Measurements from ENCODE around the gene OVOL1.
"Not testable (repeated sequence)": the region's sequence is repeated elsewhere in the genome, so short reads cannot be mapped to it uniquely, and the experiment has no call there.

The OVOL1 gene

GRCh38 chr11:65786786-65787636 lies at the start of gene OVOL1:
Gene OVOL1, plus strand, starts transcription at chr11:65787063. Its CDS starts 311 bp downstream, at chr11:65787374.
- DNase-seq (ENCODE audit: low read depth in 3 of 3, low spot score in 1 of 3) = no peak

GRCh38 chr11:65739022-65739421 lies 47.8 kb upstream of the OVOL1 start:
- DNase-seq (ENCODE audit: low read depth in 3 of 3, low spot score in 1 of 3) = no peak

GRCh38 chr11:65741185-65741584 lies 45.7 kb upstream of the OVOL1 start:
- no peak for DNase-seq (ENCODE audit: low read depth in 3 of 3, low spot score in 1 of 3)

- DNase-seq (ENCODE audit: low read depth in 3 of 3, low spot score in 1 of 3) = no peak
Observed at GRCh38 chr11:65742353-65742752, 44.5 kb upstream of the OVOL1 start.

GRCh38 chr11:65743681-65744025 lies 43.2 kb upstream of the OVOL1 start:
- DNase-seq (ENCODE audit: low read depth in 3 of 3, low spot score in 1 of 3) = no peak

GRCh38 chr11:65744026-65744698 lies 42.7 kb upstream of the OVOL1 start:
- DNase-seq (ENCODE audit: low read depth in 3 of 3, low spot score in 1 of 3) = no peak

GRCh38 chr11:65744699-65745042 lies 42.2 kb upstream of the OVOL1 start:
- no peak for DNase-seq (ENCODE audit: low read depth in 3 of 3, low spot score in 1 of 3)

- no peak for DNase-seq (ENCODE audit: low read depth in 3 of 3, low spot score in 1 of 3)
Observed at GRCh38 chr11:65745049-65745448, 41.8 kb upstream of the OVOL1 start.

- DNase-seq (ENCODE audit: low read depth in 3 of 3, low spot score in 1 of 3) = not testable (repeated sequence)
Observed at GRCh38 chr11:65762169-65762568, 24.7 kb upstream of the OVOL1 start.

GRCh38 chr11:65762816-65763215 lies 24.0 kb upstream of the OVOL1 start:
- not testable (repeated sequence) for DNase-seq (ENCODE audit: low read depth in 3 of 3, low spot score in 1 of 3)

GRCh38 chr11:65764434-65764833 lies 22.4 kb upstream of the OVOL1 start:
- no peak for DNase-seq (ENCODE audit: low read depth in 3 of 3, low spot score in 1 of 3)

- no peak for DNase-seq (ENCODE audit: low read depth in 3 of 3, low spot score in 1 of 3)
Observed at GRCh38 chr11:65766535-65766934, 20.3 kb upstream of the OVOL1 start.

GRCh38 chr11:65767406-65767805 lies 19.5 kb upstream of the OVOL1 start:
- no peak for DNase-seq (ENCODE audit: low read depth in 3 of 3, low spot score in 1 of 3)

- not testable (repeated sequence) for DNase-seq (ENCODE audit: low read depth in 3 of 3, low spot score in 1 of 3)
Observed at GRCh38 chr11:65767806-65768205, 19.1 kb upstream of the OVOL1 start.

GRCh38 chr11:65770951-65771567 lies 15.8 kb upstream of the OVOL1 start:
- no peak for DNase-seq (ENCODE audit: low read depth in 3 of 3, low spot score in 1 of 3)

GRCh38 chr11:65771589-65772112 lies 15.2 kb upstream of the OVOL1 start:
- DNase-seq (ENCODE audit: low read depth in 3 of 3, low spot score in 1 of 3) = no peak

GRCh38 chr11:65773784-65774411 lies 13.0 kb upstream of the OVOL1 start:
- DNase-seq (ENCODE audit: low read depth in 3 of 3, low spot score in 1 of 3) = no peak

- no peak for DNase-seq (ENCODE audit: low read depth in 3 of 3, low spot score in 1 of 3)
Observed at GRCh38 chr11:65774525-65775306, 12.1 kb upstream of the OVOL1 start.

GRCh38 chr11:65776196-65776595 lies 10.7 kb upstream of the OVOL1 start:
- no peak for DNase-seq (ENCODE audit: low read depth in 3 of 3, low spot score in 1 of 3)

- DNase-seq (ENCODE audit: low read depth in 3 of 3, low spot score in 1 of 3) = no peak
Observed at GRCh38 chr11:65776710-65777141, 10.1 kb upstream of the OVOL1 start.

- DNase-seq (ENCODE audit: low read depth in 3 of 3, low spot score in 1 of 3) = no peak
Observed at GRCh38 chr11:65777241-65777640, 9.6 kb upstream of the OVOL1 start.
